Measurements from ENCODE around the gene CIT. TPM values are rescaled to one million over a fixed set of nuclear protein-coding genes. Genes with fewer than 3 reads are reported as not detected.

Gene CIT
- total and polyA plus RNA-seq, 10 of the 15 experiments (the other 5 are each of a cell fraction or from before 2014, with no cell fraction given) = 1.0 to 38.2 (median 14.9) TPM

GRCh38 chr12:119780786-119781434 is 96.2 kb downstream of the CIT start:
- peaks cover 7 to 19% of the 10 kb centered on the region in 2 experiments for H3K36me3 ChIP-seq (ENCODE audit: control insufficient read depth in 2 of 2, insufficient read depth in 2 of 2, low read length in 1 of 2)
- no peaks in the 10 kb centered on the region for H3K27me3 ChIP-seq (replicated peaks in 1 of 2; ENCODE audit: control insufficient read depth in 2 of 2, insufficient read depth in 2 of 2, low read length in 1 of 2)
- H3K9ac ChIP-seq (ENCODE audit: control insufficient read depth, insufficient read depth, low read length) = no peak overlapping the region
- ChIA-PET RAD21 (ENCODE audit: unreplicated experiment) (interaction anchor here (0.8 to 1.5 kb wide), 4 partner anchors 19 to 123 kb away, joined by 3 to 5 read pairs (median 4); partner anchors contain the start of gene PRKAB1), CTCF (interaction anchor here (0.8 to 3.4 kb wide), 20 partner anchors 12 to 235 kb away, joined by 3 to 22 read pairs (median 4); partner anchors contain the start of gene PRKAB1), SMC1A (ENCODE audit: uncharacterized antibody, unreplicated experiment) (interaction anchor here (0.6 to 2.9 kb wide), 5 partner anchors 12 to 316 kb away, joined by 3 to 9 read pairs (median 4); no protein-coding TSS in a partner anchor), POLR2A (interaction anchor here (1.3 to 1.5 kb wide), 2 partner anchors 112 to 113 kb away, joined by 3 to 4 read pairs; partner anchors contain the start of gene PRKAB1)
- no peak overlapping the region for H3K4me2 ChIP-seq (ENCODE audit: control insufficient read depth, insufficient read depth)
- FAIRE-seq (no peak), DNase-seq (ENCODE audit: low read depth, low spot score) (no peak), ATAC-seq (no peak)
- H2AFZ ChIP-seq (ENCODE audit: control insufficient read depth, low read depth, low read length) = no peak overlapping the region
- in situ Hi-C loops (cut with MboI) = no loop called here
- no peak overlapping the region; the same call in 1 of the 2 replicates for H3K27ac ChIP-seq (ENCODE audit: control insufficient read depth, insufficient read depth)
- H3K4me1 ChIP-seq (ENCODE audit: control insufficient read depth, insufficient read depth, low read length) = peaks cover 6% of the 10 kb centered on the region
- H3K79me2 ChIP-seq (ENCODE audit: control insufficient read depth, insufficient read depth, low read length) = no peaks in the 10 kb centered on the region
- WGBS (ENCODE audit: insufficient coverage, insufficient replicate concordance, low lambda C conversion rate, missing lambda C conversion rate) = 97% methylated on average over 8 of the region's 8 CpGs
- BruUV-seq (replicated peaks) = no TSS peak
- intact Hi-C loops (cut with micrococcal nuclease; ENCODE audit: unreplicated experiment) = no loop called here
- H3K4me3 ChIP-seq = no peak overlapping the region
- H4K20me1 ChIP-seq (ENCODE audit: control insufficient read depth, insufficient read depth) = no peaks in the 10 kb centered on the region
- H3K9me3 ChIP-seq (replicated peaks; ENCODE audit: control insufficient read depth, insufficient read depth, low read length) = no peaks in the 10 kb centered on the region
- no peak for TF ChIP-seq RB1 (IDR thresholded peaks at IDR 0.05; ENCODE audit: borderline replicate concordance)
- TF ChIP-seq RAD21 (IDR thresholded peaks at IDR 0.05; ENCODE audit: insufficient read depth, low read depth, low read length) = 0 out of 2 replicates have a peak, but pooled peaks have one; percentile 17
- no peak for TF ChIP-seq CEBPZ (IDR thresholded peaks at IDR 0.05; ENCODE audit: low read depth, low read length)
- TF ChIP-seq ZBTB40 (IDR thresholded peaks at IDR 0.05; ENCODE audit: borderline replicate concordance) = no peak
- TF ChIP-seq ZSCAN29 (IDR thresholded peaks at IDR 0.05) = no peak
- TF ChIP-seq GATAD2B (conservative IDR thresholded peaks at IDR 0.05; ENCODE audit: low read depth) = no peak
- TF ChIP-seq CHD4 (IDR thresholded peaks at IDR 0.05) = no peak
- no peak for TF ChIP-seq NFYB (IDR thresholded peaks at IDR 0.05; ENCODE audit: insufficient read depth, low read depth, low read length)
- TF ChIP-seq E2F4 (IDR thresholded peaks at IDR 0.05; ENCODE audit: low read depth, low read length) = no peak
- TF ChIP-seq SMC3 (IDR thresholded peaks at IDR 0.05; ENCODE audit: borderline replicate concordance, low read length) = peak; percentile 23; the same call in 1 of the 2 replicates
- no peak for TF ChIP-seq CBX3 (IDR thresholded peaks at IDR 0.05; ENCODE audit: borderline replicate concordance, low read depth)
